ENCODE data around the gene HAO1.

Gene HAO1

GRCh38 chr20:7926323-7926722, 13.9 kb downstream of the HAO1 start:
- no peak for DNase-seq

GRCh38 chr20:7924692-7925091, 15.6 kb downstream of the HAO1 start:
- DNase-seq: peak; percentile 46

- no peak for DNase-seq
Observed at GRCh38 chr20:7916648-7917047, 23.6 kb downstream of the HAO1 start.

- no peak for DNase-seq
Observed at GRCh38 chr20:7912551-7912950, 27.7 kb downstream of the HAO1 start.

- DNase-seq: no peak
Observed at GRCh38 chr20:7911586-7912330, 28.5 kb downstream of the HAO1 start.

- no peak for DNase-seq
Observed at GRCh38 chr20:7908905-7909304, 31.4 kb downstream of the HAO1 start.

GRCh38 chr20:7903429-7903828, 36.8 kb downstream of the HAO1 start:
- DNase-seq: no peak

- no peak for DNase-seq
Observed at GRCh38 chr20:7902879-7903278, 37.4 kb downstream of the HAO1 start.

- no peak for DNase-seq
Observed at GRCh38 chr20:7897781-7898364, 42.4 kb downstream of the HAO1 start.

- DNase-seq: no peak
Observed at GRCh38 chr20:7893014-7893730, 47.1 kb downstream of the HAO1 start.

GRCh38 chr20:7891705-7892104, 48.6 kb downstream of the HAO1 start:
- no peak for DNase-seq

- DNase-seq: no peak
Observed at GRCh38 chr20:7889736-7890135, 50.5 kb downstream of the HAO1 start.

GRCh38 chr20:7883741-7884140, 56.5 kb downstream of the HAO1 start:
- DNase-seq: no peak

- no peak for DNase-seq
Observed at GRCh38 chr20:7883309-7883708, 56.9 kb downstream of the HAO1 start.

- no peak for DNase-seq
Observed at GRCh38 chr20:7882076-7882475, 58.2 kb downstream of the HAO1 start.

- DNase-seq: no peak
Observed at GRCh38 chr20:7881551-7881950, 58.7 kb downstream of the HAO1 start.

- DNase-seq: peak; percentile 73
Observed at GRCh38 chr20:7879883-7880282, 60.4 kb downstream of the HAO1 start.

GRCh38 chr20:7868108-7868507, 72.2 kb downstream of the HAO1 start:
- no peak for DNase-seq

- no peak for DNase-seq
Observed at GRCh38 chr20:7866285-7866684, 74.0 kb downstream of the HAO1 start.

GRCh38 chr20:7859356-7859802, 80.9 kb downstream of the HAO1 start:
- DNase-seq: peak; percentile 76

- no peak for DNase-seq
Observed at GRCh38 chr20:7858734-7859250, 81.5 kb downstream of the HAO1 start.

GRCh38 chr20:7856756-7857155, 83.5 kb downstream of the HAO1 start:
- peak; percentile 18 for DNase-seq

GRCh38 chr20:7855545-7855944, 84.7 kb downstream of the HAO1 start:
- no peak for DNase-seq

GRCh38 chr20:7853493-7853892, 86.8 kb downstream of the HAO1 start:
- no peak for DNase-seq

Data from hematopoietic multipotent progenitor cell treated with erythropoietin and hydrocortisone succinate and interleukin-3 and kit ligand, for 4 days (in vitro differentiated cells).